Loucy (cell line): ENCODE results near the gene SOX8.

ENCODE experiments used
- H2AFZ ChIP-seq: fragments of 200-600 bp; sonication (generic); 2 replicates; pipeline ENCODE4 v1.6.0; 2016; ENCODE audit warnings: antibody characterized with exemption, mild to moderate bottlenecking, low read length, moderate library complexity
- H3F3A ChIP-seq: fragments of 200-600 bp; 2 replicates; pipeline ENCODE4 v1.6.0; 2016; ENCODE audit warnings: antibody characterized with exemption, low read depth, mild to moderate bottlenecking
- H3K27me3 ChIP-seq: fragments of 200-600 bp; sonication (generic); 2 replicates; pipeline ENCODE4 v1.6.1; 2014; ENCODE audit warnings: low read length, mild to moderate bottlenecking; ENCODE audit not compliant: insufficient read depth, poor library complexity, severe bottlenecking
- H3K36me3 ChIP-seq: fragments of 200-600 bp; sonication (generic); 2 replicates; pipeline ENCODE4 v1.6.1; 2016; ENCODE audit warnings: low read length; ENCODE audit not compliant: insufficient read depth
- H3K4me1 ChIP-seq: fragments of 200-600 bp; sonication (generic); 2 replicates; pipeline ENCODE4 v1.5.1; 2014; ENCODE audit warnings: low read length, mild to moderate bottlenecking; ENCODE audit not compliant: insufficient read depth, poor library complexity, severe bottlenecking
- H3K4me2 ChIP-seq: fragments of 200-600 bp; sonication (generic); 2 replicates; pipeline ENCODE4 v1.6.0; 2014; ENCODE audit warnings: antibody characterized with exemption, low read length, low read depth, mild to moderate bottlenecking; ENCODE audit not compliant: poor library complexity, severe bottlenecking
- H3K4me3 ChIP-seq: fragments of 200-600 bp; sonication (generic); 2 replicates; pipeline ENCODE4 v1.5.1; 2014; ENCODE audit warnings: low read length, mild to moderate bottlenecking, mixed read lengths; ENCODE audit not compliant: poor library complexity, severe bottlenecking
- H3K79me2 ChIP-seq: fragments of 200-600 bp; sonication (generic); 2 replicates; pipeline ENCODE4 v1.6.1; 2014; ENCODE audit warnings: low read length; ENCODE audit not compliant: insufficient read depth
- H3K9ac ChIP-seq: fragments of 200-600 bp; sonication (generic); 2 replicates; pipeline ENCODE4 v1.6.0; 2014; ENCODE audit warnings: mild to moderate bottlenecking, low read depth, low read length, moderate library complexity; ENCODE audit not compliant: poor library complexity, severe bottlenecking
- H3K9me2 ChIP-seq: fragments of 200-600 bp; sonication (generic); replicated peaks from 2 replicates; pipeline ENCODE4 v1.6.1; 2016; ENCODE audit warnings: low read depth, low read length, mixed read lengths
- H3K9me3 ChIP-seq: fragments of 200-600 bp; sonication (generic); 2 replicates; pipeline ENCODE4 v1.6.1; 2014; ENCODE audit warnings: mild to moderate bottlenecking, antibody characterized with exemption, low read length, low read depth; ENCODE audit not compliant: insufficient read depth
- H4K20me1 ChIP-seq: fragments of 200-600 bp; sonication (generic); 2 replicates; pipeline ENCODE4 v1.6.0; 2014; ENCODE audit warnings: antibody characterized with exemption, low read length, mild to moderate bottlenecking; ENCODE audit not compliant: insufficient read depth, poor library complexity, severe bottlenecking
- CTCF ChIP-seq: fragments of 200-600 bp; sonication (generic); conservative IDR thresholded peaks from 2 replicates; pipeline ENCODE4 v1.5.1; 2014; ENCODE audit warnings: mild to moderate bottlenecking, antibody characterized with exemption, low read length
- EZH2phosphoT487 ChIP-seq: fragments of 200-600 bp; IDR thresholded peaks from 2 replicates; pipeline ENCODE4 v1.6.1; 2018; ENCODE audit warnings: antibody characterized with exemption, mild to moderate bottlenecking, moderate library complexity, borderline replicate concordance

SOX8 gene

GRCh38 chr16:1026057-1026783 is 44.6 kb downstream of the SOX8 start:
- Histone ChIP-seq H3K9ac (no peak overlapping the region), H3K36me3 (no peaks in the 10 kb centered on the region), H3K9me2 (no peaks in the 10 kb centered on the region), H3K27me3 (no peaks in the 10 kb centered on the region), H3K79me2 (no peaks in the 10 kb centered on the region), H3K4me1 (no peaks in the 10 kb centered on the region), H4K20me1 (no peaks in the 10 kb centered on the region), H3K4me3 (no peak overlapping the region), H2AFZ (no peak overlapping the region), H3F3A (no peaks in the 10 kb centered on the region), H3K4me2 (no peak overlapping the region), H3K9me3 (peaks cover 3% of the 10 kb centered on the region; the same call in 1 of the 2 replicates)
- TF ChIP-seq EZH2phosphoT487 (no peak), CTCF (no peak)

GRCh38 chr16:1026784-1027500 is 45.4 kb downstream of the SOX8 start:
- H3K27me3 ChIP-seq = no peaks in the 10 kb centered on the region
- no peak overlapping the region for H3K4me2 ChIP-seq
- no peaks in the 10 kb centered on the region for H3K36me3 ChIP-seq
- H3K4me3 ChIP-seq = no peak overlapping the region
- H3F3A ChIP-seq = no peaks in the 10 kb centered on the region
- peaks cover 3% of the 10 kb centered on the region; the same call in 1 of the 2 replicates for H3K9me3 ChIP-seq
- no peaks in the 10 kb centered on the region for H3K9me2 ChIP-seq
- no peak overlapping the region for H2AFZ ChIP-seq
- H4K20me1 ChIP-seq = no peaks in the 10 kb centered on the region
- no peak overlapping the region for H3K9ac ChIP-seq
- no peaks in the 10 kb centered on the region for H3K79me2 ChIP-seq
- TF ChIP-seq EZH2phosphoT487 = no peak
- TF ChIP-seq CTCF = no peak
- no peaks in the 10 kb centered on the region for H3K4me1 ChIP-seq

- Histone ChIP-seq H3K9ac (no peak overlapping the region), H4K20me1 (no peaks in the 10 kb centered on the region), H3F3A (no peaks in the 10 kb centered on the region), H3K4me2 (no peak overlapping the region), H3K79me2 (no peaks in the 10 kb centered on the region), H3K27me3 (no peaks in the 10 kb centered on the region), H3K36me3 (no peaks in the 10 kb centered on the region), H3K9me3 (peaks cover 3% of the 10 kb centered on the region; the same call in 1 of the 2 replicates), H3K4me3 (no peak overlapping the region), H3K9me2 (no peaks in the 10 kb centered on the region), H3K4me1 (no peaks in the 10 kb centered on the region), H2AFZ (no peak overlapping the region)
- TF ChIP-seq CTCF (no peak), EZH2phosphoT487 (no peak)
Measured at GRCh38 chr16:1027501-1027815, 45.9 kb downstream of the SOX8 start.
